ENCODE measurements around the gene ERAP2.

DNA sequence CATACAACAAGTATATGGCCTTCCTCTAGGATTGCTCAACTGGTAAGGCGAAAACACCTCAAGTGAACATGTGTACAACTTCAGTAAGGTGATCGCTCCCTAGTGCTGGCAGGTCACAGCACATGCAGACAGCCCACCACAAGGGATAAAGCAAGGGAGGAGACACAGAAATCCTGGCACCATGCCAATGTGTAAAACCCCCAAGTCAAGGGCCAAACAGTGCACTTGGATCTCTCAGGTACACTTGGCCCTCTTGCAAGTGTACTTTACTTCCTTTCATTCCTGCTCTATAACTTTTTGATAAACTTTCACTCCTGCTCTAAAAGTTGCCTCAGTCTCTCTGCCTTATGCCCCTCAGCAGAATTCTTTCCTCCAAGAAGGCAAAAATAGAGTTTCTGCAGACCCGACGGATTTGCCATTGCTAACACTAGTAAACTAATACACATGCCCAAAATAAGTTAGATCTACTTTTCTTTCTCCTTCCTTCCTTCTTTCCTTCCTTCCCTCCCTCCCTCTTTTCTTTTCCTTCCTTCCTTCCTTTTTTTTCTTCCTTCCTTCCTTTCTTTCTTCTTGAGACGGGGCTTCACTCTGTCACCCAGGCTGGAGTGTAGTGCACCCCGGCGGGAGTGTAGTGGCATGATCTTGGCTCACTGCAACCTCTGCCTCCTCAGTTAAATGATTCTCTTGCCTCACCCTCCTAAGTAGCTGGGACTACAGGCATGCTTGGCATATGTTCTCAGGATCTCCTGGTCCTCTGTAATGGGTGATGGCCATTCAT lies 52.8 kb downstream of the ERAP2 start:
- TF ChIP-seq, protein P1, sequence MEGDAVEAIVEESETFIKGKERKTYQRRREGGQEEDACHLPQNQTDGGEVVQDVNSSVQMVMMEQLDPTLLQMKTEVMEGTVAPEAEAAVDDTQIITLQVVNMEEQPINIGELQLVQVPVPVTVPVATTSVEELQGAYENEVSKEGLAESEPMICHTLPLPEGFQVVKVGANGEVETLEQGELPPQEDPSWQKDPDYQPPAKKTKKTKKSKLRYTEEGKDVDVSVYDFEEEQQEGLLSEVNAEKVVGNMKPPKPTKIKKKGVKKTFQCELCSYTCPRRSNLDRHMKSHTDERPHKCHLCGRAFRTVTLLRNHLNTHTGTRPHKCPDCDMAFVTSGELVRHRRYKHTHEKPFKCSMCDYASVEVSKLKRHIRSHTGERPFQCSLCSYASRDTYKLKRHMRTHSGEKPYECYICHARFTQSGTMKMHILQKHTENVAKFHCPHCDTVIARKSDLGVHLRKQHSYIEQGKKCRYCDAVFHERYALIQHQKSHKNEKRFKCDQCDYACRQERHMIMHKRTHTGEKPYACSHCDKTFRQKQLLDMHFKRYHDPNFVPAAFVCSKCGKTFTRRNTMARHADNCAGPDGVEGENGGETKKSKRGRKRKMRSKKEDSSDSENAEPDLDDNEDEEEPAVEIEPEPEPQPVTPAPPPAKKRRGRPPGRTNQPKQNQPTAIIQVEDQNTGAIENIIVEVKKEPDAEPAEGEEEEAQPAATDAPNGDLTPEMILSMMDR (conservative IDR thresholded peaks at IDR 0.05; ENCODE audit: low read length): no peak
- no peak for TF ChIP-seq EZH2phosphoT487 (IDR thresholded peaks at IDR 0.05; ENCODE audit: borderline replicate concordance, low read depth, low read length)
